A549 treated with AZD9567 at 1 μM for 4 hours (cell line): ENCODE results near the gene TVP23A. TPM values are rescaled to one million over a fixed set of nuclear protein-coding genes. Genes with fewer than 3 reads are reported as not detected.

Experiments used
- total RNA-seq: library from RNA; stranded (reverse); fragments of 200-300 nt; extraction: Qiagen RNA extraction; gene quantifications from 5 replicates; pipeline ENCODE4 v1.2.3, GENCODE V29; 2022; ENCODE audit not compliant: insufficient read depth

The TVP23A gene
- total RNA-seq = 0.07 to 0.13 TPM (median 0.12 TPM) in 3 of 5 replicates, not detected in the others

GRCh38 chr16:10817963-10818941 is at the start of gene TVP23A:
Gene TVP23A, minus strand, starts transcription at chr16:10818794. Its CDS starts 301 bp downstream, at chr16:10818493.

DNA sequence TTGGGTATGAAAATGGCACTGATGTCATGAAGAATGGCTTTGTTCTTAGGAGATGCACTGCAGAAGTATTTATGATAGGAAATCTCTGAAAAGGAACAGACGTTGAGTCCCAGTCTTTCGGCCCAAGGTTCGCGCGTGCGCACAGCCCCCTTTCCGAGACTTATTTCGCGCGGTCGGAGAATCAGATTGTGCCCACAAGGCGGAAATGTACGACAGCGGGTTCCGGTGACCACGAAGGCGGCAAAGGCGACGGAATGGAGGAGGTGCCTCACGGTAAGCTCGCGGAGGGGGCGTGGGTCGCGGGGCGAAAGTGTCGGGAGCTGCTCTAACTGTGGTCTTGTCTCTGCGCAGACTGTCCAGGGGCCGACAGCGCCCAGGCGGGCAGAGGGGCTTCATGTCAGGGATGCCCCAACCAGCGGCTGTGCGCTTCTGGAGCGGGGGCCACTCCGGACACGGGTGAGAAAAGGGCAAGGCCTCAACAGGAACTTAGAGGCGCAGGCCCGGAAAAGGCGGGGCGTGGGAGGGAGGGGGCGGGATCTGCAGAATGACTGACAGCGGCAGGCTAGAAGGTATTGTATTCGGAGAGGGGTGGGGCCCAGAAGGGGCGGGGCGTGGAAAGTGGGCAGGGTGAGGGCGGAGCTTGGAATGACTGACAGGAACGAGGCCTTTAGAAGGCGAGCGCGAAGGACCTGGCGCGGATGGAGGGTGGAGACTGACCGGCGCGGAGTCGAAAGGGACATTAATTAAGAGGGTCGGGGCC is 74.8 kb downstream of the TVP23A start, which contains the start of gene NUBP1:
Gene NUBP1, plus strand, starts transcription at position 233 of the 760 bp plus-strand sequence. Its CDS starts 22 bp downstream, at position 255.

Other genes starting within 250 kb of the TVP23A start
- 26.4 to 32.2 TPM (median 31.6 TPM) in 5 replicates for gene EMP2, start 238.2 kb downstream of the TVP23A start, total RNA-seq
- not detected in 5 replicates for gene TEKT5, start 123.9 kb downstream of the TVP23A start, total RNA-seq
- 44.9 to 49.8 TPM (median 46.8 TPM) in 5 replicates for gene NUBP1, start 75.0 kb downstream of the TVP23A start, total RNA-seq
- 0.09 to 0.14 TPM (median 0.11 TPM) in 4 of 5 replicates, not detected in the other for gene CIITA, start 58.4 kb upstream of the TVP23A start, total RNA-seq
- gene DEXI, start 123.7 kb upstream of the TVP23A start, total RNA-seq = 28.3 to 49.4 TPM (median 45.3 TPM) in 5 replicates
- gene CLEC16A, start 125.8 kb upstream of the TVP23A start, total RNA-seq = 8.7 to 9.9 TPM (median 9.2 TPM) in 5 replicates